C4-2B (cell line): Measurements from ENCODE around the gene NBEAL2.

Experiments
- ZFX ChIP-seq: fragments of 450-650 bp; IDR thresholded peaks from 2 replicates; pipeline ENCODE4 v1.6.1; 2017
- TF ChIP-seq, protein P1 (sequence below): fragments of 450-650 bp; conservative IDR thresholded peaks from 2 replicates; pipeline ENCODE4 v1.5.1; 2017; ENCODE audit warnings: mild to moderate bottlenecking

DNA sequence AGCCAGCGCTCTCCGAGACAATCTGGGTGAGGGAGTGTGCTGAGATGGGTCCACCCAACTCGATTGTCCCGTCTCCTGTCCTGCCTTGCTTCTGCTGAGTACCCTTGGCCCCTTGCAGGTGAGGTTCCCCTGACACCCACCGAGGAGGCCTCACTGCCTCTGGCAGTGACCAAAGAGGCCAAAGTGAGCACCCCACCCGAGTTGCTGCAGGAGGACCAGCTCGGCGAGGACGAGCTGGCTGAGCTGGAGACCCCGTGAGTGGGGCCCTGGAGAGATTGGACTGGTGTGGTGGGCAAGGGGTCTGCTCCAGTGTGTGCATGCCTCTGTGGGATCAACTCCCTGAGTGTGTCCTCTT lies 23.6 kb downstream of the NBEAL2 start:
- TF ChIP-seq, protein P1, sequence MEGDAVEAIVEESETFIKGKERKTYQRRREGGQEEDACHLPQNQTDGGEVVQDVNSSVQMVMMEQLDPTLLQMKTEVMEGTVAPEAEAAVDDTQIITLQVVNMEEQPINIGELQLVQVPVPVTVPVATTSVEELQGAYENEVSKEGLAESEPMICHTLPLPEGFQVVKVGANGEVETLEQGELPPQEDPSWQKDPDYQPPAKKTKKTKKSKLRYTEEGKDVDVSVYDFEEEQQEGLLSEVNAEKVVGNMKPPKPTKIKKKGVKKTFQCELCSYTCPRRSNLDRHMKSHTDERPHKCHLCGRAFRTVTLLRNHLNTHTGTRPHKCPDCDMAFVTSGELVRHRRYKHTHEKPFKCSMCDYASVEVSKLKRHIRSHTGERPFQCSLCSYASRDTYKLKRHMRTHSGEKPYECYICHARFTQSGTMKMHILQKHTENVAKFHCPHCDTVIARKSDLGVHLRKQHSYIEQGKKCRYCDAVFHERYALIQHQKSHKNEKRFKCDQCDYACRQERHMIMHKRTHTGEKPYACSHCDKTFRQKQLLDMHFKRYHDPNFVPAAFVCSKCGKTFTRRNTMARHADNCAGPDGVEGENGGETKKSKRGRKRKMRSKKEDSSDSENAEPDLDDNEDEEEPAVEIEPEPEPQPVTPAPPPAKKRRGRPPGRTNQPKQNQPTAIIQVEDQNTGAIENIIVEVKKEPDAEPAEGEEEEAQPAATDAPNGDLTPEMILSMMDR, result no peak
- TF ChIP-seq ZFX, result no peak
